ENCODE measurements around the gene PIP5K1C.

PIP5K1C gene

GRCh38 chr19:3721887-3722442 is 21.7 kb upstream of the PIP5K1C start:
- no peak for DNase-seq (ENCODE audit: low read depth in 2 of 2)

- DNase-seq (ENCODE audit: low read depth in 2 of 2), result peak; percentile 62 to 70
Observed at GRCh38 chr19:3721131-3721886, 21.0 kb upstream of the PIP5K1C start.

- DNase-seq (ENCODE audit: low read depth in 2 of 2), result no peak
Observed at GRCh38 chr19:3720349-3720917, 20.2 kb upstream of the PIP5K1C start.

GRCh38 chr19:3719868-3720267 is 19.6 kb upstream of the PIP5K1C start:
- no peak for DNase-seq (ENCODE audit: low read depth in 2 of 2)

- DNase-seq (ENCODE audit: low read depth in 2 of 2), result no peak
Observed at GRCh38 chr19:3716147-3716668, 15.9 kb upstream of the PIP5K1C start.

- no peak for DNase-seq (ENCODE audit: low read depth in 2 of 2)
Observed at GRCh38 chr19:3712663-3713611, 12.7 kb upstream of the PIP5K1C start.

- no peak for DNase-seq (ENCODE audit: low read depth in 2 of 2)
Observed at GRCh38 chr19:3710265-3710812, 10.1 kb upstream of the PIP5K1C start.

GRCh38 chr19:3708207-3708931 is 8.1 kb upstream of the PIP5K1C start, which contains the start of gene TJP3:
Gene TJP3 (plus strand): TSS chr19:3708384. CDS start chr19:3728433, 20,049 bp downstream.
- no peak for DNase-seq (ENCODE audit: low read depth in 2 of 2)

GRCh38 chr19:3707868-3708206 is 7.6 kb upstream of the PIP5K1C start:
- DNase-seq (ENCODE audit: low read depth in 2 of 2), result no peak

GRCh38 chr19:3701200-3701599 is 932 bp upstream of the PIP5K1C start:
- no peak for DNase-seq (ENCODE audit: low read depth in 2 of 2)

GRCh38 chr19:3699741-3700241 is 477 bp downstream of the PIP5K1C start:
- DNase-seq (ENCODE audit: low read depth in 2 of 2), result no peak

- DNase-seq (ENCODE audit: low read depth in 2 of 2), result no peak
Observed at GRCh38 chr19:3698974-3699740, 1.1 kb downstream of the PIP5K1C start.

- no peak for DNase-seq (ENCODE audit: low read depth in 2 of 2)
Observed at GRCh38 chr19:3698386-3698950, 1.8 kb downstream of the PIP5K1C start.

- no peak for DNase-seq (ENCODE audit: low read depth in 2 of 2)
Observed at GRCh38 chr19:3697671-3698385, 2.4 kb downstream of the PIP5K1C start.

- DNase-seq (ENCODE audit: low read depth in 2 of 2), result no peak
Observed at GRCh38 chr19:3697094-3697493, 3.2 kb downstream of the PIP5K1C start.

- DNase-seq (ENCODE audit: low read depth in 2 of 2), result no peak
Observed at GRCh38 chr19:3696660-3696995, 3.6 kb downstream of the PIP5K1C start.

GRCh38 chr19:3695986-3696659 is 4.1 kb downstream of the PIP5K1C start:
- DNase-seq (ENCODE audit: low read depth in 2 of 2), result no peak

GRCh38 chr19:3695124-3695733 is 5.0 kb downstream of the PIP5K1C start:
- no peak for DNase-seq (ENCODE audit: low read depth in 2 of 2)

All from activated CD8-positive, alpha-beta memory T cell treated with anti-CD3 and anti-CD28 coated beads for 4 hours (primary cell).